ENCODE results near the gene CMC1. TPM values are rescaled to one million over a fixed set of nuclear protein-coding genes. Genes with fewer than 3 reads are reported as not detected.

Gene CMC1
- total and polyA plus RNA-seq, 9 of the 15 experiments (the other 6 are each of a cell fraction or from before 2014, with no cell fraction given), result 15.9 to 74.6 (median 48.9) TPM

DNA sequence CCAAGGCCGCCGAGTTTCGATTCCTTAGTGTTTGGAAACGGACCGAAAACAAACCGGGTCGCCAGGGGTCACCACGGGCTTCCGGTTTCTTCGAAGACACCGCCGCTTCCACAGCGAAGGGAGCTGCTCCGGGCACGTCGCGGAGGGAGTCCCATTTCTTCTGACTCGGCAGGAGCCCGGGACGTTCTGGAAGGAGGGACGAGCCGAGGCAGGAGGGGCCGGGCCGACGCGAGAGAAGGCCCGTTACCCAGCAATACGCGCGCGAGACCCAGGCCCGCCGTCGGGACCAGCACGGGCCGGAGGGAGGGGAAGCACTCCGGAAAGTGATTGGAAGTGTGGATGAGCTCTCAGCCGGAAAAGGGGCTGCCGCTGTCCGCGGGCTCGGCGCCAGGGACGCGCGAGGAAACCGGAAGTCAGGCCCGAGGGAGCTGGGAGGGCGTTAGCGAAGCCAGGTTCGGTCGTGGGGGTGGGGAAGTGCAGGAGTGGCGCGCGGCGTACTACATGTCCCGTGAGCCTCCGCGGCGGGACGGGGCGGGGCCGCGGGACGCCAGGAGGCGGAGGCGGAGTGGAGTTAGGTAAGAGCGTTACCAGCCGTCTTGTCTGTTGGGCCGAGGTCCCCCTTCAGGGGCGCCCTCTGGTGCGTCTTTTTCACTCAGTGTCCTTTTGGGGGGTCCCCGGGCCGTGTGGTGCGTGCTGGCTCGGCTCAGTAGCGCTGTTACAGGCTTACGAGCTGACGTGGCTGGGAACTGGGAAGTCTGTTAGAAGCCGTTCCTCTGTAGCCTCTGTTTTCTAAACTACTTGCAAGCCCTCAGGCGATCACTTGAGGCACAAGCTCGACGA, 107.4 kb downstream of the CMC1 start, which contains the start of the genes AZI2 and ZCWPW2 (continued):
- TF ChIP-seq AFF4 (CRISPR knock-in tag; IDR thresholded peaks at IDR 0.05), result peak; percentile 93
- TF ChIP-seq SIN3A (IDR thresholded peaks at IDR 0.05; ENCODE audit: borderline replicate concordance in 2 of 2, control insufficient read depth in 1 of 2, low read depth in 2 of 2, low read length in 2 of 2), result peak in 1 of 2 experiments; percentile 60; a peak in 2 of 4 replicates
- no peak for TF ChIP-seq HNRNPK (IDR thresholded peaks at IDR 0.05; ENCODE audit: low read depth, low read length, poor library complexity, severe bottlenecking)
- no peak for TF ChIP-seq ZNF764 (CRISPR knock-in tag; IDR thresholded peaks at IDR 0.05; ENCODE audit: low read depth)
- TF ChIP-seq CBX8 (IDR thresholded peaks at IDR 0.05; ENCODE audit: borderline replicate concordance, extremely low read depth, low read depth, low read length, poor library complexity, severe bottlenecking), result no peak
- TF ChIP-seq PHF21A (IDR thresholded peaks at IDR 0.05; ENCODE audit: borderline replicate concordance, low read depth), result no peak
- TF ChIP-seq FOXK1 (CRISPR knock-in tag; IDR thresholded peaks at IDR 0.05; ENCODE audit: borderline replicate concordance), result peak; percentile 82; the same call in 1 of the 2 replicates
- TF ChIP-seq KDM5B (IDR thresholded peaks at IDR 0.05; ENCODE audit: insufficient replicate concordance, low read depth, low read length), result peak; percentile 74
- TF ChIP-seq, protein P1, sequence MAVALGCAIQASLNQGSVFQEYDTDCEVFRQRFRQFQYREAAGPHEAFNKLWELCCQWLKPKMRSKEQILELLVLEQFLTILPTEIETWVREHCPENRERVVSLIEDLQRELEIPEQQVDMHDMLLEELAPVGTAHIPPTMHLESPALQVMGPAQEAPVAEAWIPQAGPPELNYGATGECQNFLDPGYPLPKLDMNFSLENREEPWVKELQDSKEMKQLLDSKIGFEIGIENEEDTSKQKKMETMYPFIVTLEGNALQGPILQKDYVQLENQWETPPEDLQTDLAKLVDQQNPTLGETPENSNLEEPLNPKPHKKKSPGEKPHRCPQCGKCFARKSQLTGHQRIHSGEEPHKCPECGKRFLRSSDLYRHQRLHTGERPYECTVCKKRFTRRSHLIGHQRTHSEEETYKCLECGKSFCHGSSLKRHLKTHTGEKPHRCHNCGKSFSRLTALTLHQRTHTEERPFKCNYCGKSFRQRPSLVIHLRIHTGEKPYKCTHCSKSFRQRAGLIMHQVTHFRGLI (CRISPR knock-in tag; IDR thresholded peaks at IDR 0.05), result no peak
- no peak; the same call in 1 of the 2 replicates for TF ChIP-seq DPF2 (IDR thresholded peaks at IDR 0.05)
- no peak for TF ChIP-seq KAT2B (IDR thresholded peaks at IDR 0.05; ENCODE audit: low read depth, low read length)
- peak; percentile 84 for TF ChIP-seq POLR2H (tag; IDR thresholded peaks at IDR 0.05; ENCODE audit: low read depth)
- 0 out of 2 replicates have a peak, but pooled peaks have one; percentile 14 for TF ChIP-seq STAT6 (CRISPR knock-in tag; IDR thresholded peaks at IDR 0.05)
- no peak for TF ChIP-seq RAD51 (IDR thresholded peaks at IDR 0.05; ENCODE audit: borderline replicate concordance, low read depth)
- no peak for TF ChIP-seq NFATC3 (IDR thresholded peaks at IDR 0.05)
- TF ChIP-seq RBBP5 (IDR thresholded peaks at IDR 0.05; ENCODE audit: borderline replicate concordance, insufficient read depth, low read length, poor library complexity, severe bottlenecking), result peak; percentile 97
